ENCODE data around the gene PEAK3.

Gene PEAK3

DNA sequence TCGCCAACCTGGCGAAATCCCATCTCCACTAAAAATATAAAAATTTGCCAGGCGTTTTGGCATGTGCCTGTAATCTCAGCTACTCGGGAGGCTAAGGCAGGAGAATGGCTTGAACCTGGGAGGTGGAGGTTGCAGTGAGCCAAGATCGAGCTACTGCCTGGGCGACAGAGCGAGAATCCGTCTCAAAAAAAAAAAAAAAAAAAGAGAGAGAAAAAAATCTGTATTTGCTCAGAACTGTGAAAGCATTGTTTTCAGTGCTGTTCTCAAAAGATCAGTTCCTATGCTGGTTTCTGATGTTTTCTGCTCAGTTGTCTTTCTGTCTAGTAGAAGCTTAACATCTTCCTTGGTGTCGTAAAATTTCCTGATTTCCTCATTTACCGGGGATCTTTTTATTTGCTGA, 42.8 kb downstream of the PEAK3 start:
- no peak for DNase-seq (ENCODE audit: extremely low read depth in 1 of 2, low read depth in 1 of 2)

GRCh38 chr19:2237869-2238153, 44.2 kb downstream of the PEAK3 start:
- no peak for DNase-seq (ENCODE audit: extremely low read depth in 1 of 2, low read depth in 1 of 2)

GRCh38 chr19:2237051-2237868, 44.7 kb downstream of the PEAK3 start:
- DNase-seq (ENCODE audit: extremely low read depth in 1 of 2, low read depth in 1 of 2): no peak

DNA sequence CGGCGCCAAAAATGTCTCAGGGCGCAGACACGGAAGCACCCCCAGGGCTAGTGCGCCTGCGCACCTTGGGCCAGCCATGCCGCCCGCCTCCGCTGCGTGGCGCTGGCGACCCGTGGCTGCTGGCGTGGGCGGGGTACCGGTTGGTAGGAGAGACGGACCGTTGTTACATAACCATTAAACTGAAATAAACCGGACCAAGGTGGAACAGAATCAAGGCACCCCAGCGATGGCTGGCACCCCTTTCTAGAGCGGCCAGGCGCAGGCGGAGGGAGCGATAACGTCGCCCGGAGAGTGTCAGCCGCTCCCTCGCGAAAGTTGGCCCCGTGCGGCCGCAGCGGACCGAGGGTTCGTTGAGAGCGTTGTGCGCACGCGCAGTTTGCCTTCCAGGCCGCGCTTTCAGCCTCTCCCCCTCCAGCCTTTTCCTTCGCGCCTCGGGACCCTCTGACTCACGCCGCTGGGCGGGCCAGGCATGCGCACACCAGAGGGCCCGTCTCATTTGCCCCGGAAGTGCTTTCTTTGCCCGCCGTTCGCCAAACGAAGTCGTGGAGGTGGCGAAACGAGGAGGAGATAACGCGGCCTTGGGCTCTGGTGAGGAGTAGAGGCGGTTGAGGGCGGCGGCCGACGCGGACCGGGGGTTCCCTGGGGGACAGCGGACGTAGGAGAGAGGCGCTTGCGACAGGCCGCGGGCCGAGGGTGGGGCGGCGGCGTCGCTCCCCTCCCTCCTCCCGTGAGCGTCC, 45.5 kb downstream of the PEAK3 start, which contains the start of the genes PLEKHJ1 and SF3A2:
TSS of gene PLEKHJ1 (minus strand) at position 16 of the 737 bp plus-strand sequence. CDS start 81 bp downstream, outside the sequence.
TSS of gene SF3A2 (plus strand) at position 511 of the 737 bp plus-strand sequence. CDS start 6,595 bp downstream, outside the sequence.
- DNase-seq (ENCODE audit: extremely low read depth in 1 of 2, low read depth in 1 of 2): peak; percentile 96 to 97

- no peak for DNase-seq (ENCODE audit: extremely low read depth in 1 of 2, low read depth in 1 of 2)
Observed at GRCh38 chr19:2236064-2236313, 46.0 kb downstream of the PEAK3 start.

GRCh38 chr19:2235381-2236063, 46.5 kb downstream of the PEAK3 start:
- no peak for DNase-seq (ENCODE audit: extremely low read depth in 1 of 2, low read depth in 1 of 2)

DNA sequence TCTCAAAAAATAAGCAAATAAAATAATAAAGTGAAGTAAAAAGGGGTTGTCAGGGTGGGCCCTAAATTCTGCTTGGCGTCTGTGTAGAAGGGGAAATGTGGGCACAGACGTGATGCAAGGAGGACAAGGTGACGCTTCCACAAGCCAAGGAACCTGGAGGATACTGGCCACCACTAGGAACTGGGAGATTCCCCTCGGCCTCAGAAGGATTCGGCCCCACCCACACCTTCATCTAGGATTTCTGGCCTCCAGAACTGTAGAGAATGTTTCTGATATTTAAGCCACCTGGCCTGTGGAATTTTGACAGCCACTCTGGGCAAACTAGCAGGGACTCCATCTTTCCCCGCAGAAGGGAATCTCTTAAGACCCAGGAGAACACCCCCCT, 47.0 kb downstream of the PEAK3 start:
- DNase-seq (ENCODE audit: extremely low read depth in 1 of 2, low read depth in 1 of 2): no peak

DNA sequence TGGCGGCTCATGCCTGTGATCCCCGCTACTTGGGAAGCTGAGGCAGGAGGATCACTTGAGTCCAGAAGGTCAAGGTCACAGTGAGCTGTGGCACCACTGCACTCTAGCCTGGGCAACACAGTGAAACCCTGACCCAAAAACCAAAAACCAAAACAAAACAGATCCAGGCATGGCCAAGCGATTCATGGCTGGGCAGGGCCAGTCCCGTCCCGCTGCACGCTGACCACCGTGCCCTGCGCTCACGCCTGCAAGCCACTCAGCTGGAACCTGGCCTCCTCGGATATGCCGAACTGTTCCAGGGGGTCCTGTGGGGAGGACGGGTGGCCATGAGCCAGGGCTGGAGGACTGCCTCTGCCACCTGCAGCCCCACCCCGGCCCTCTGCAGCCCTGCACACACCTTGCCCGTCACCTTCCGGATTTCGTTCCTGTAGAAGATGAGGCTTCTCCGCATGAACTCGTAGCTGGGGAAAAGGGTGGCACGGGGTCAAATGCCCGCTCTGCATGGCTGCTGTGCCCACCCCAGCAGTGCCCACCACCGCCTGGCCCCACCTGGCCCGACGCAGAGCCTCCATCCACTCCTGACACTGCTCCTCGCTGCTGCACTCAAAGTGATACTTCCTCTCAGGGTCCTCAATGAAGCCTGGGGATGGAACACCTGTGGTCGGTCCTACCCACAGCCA, 48.2 kb downstream of the PEAK3 start:
- no peak for DNase-seq (ENCODE audit: extremely low read depth in 1 of 2, low read depth in 1 of 2)

GRCh38 chr19:2232286-2233151, 49.5 kb downstream of the PEAK3 start:
- DNase-seq (ENCODE audit: extremely low read depth in 1 of 2, low read depth in 1 of 2): no peak

GRCh38 chr19:2231621-2232221, 50.3 kb downstream of the PEAK3 start:
- no peak for DNase-seq (ENCODE audit: extremely low read depth in 1 of 2, low read depth in 1 of 2)

GRCh38 chr19:2230807-2231533, 51.0 kb downstream of the PEAK3 start:
- DNase-seq (ENCODE audit: extremely low read depth in 1 of 2, low read depth in 1 of 2): no peak

GRCh38 chr19:2230033-2230531, 51.9 kb downstream of the PEAK3 start:
- no peak for DNase-seq (ENCODE audit: extremely low read depth in 1 of 2, low read depth in 1 of 2)

DNA sequence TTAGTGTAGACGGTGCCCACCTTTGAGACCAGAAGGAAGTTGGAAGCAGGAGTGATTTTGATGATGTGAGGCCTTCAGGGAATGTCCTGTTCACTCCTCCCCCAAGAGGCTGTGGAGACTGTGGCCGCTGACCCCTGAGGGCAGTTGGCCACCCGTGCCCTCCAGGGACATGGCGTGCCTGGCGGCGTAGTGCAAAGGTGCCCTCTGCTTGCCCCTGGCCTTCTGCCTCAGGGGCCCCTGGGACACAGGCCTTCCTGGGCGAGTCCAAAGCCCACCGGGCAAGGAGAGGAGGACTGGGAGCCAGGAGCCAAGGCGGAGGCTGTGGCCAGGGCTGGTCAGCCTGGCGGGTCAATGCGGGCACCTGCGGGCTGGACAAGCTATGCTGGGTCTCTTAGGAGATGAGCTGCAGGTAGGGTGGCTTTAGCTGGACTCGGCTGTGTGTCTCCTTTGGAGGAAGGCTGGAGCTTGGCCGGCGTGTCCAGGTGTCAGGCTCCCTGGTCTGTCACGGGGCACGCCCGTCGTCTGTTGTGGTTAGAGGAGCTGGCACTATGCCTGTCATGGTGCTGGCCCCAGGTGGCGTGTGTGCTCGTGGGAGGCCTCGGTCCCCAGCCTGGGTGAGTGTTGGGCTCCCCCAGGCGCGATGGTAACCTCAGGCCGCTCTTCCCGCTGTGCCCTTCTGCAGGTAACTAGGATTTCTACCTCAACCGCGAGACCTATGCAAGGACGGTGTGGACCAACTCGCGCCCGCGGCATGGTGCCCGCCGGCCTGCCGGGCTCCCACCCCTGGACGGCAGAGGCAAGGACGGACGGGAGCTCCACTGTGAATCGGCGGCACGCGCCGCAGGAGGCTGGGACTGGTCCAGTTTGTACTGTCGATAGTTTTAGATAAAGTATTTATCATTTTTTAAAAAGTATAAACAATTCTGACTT, 52.6 kb downstream of the PEAK3 start:
- no peak for DNase-seq (ENCODE audit: extremely low read depth in 1 of 2, low read depth in 1 of 2)

- DNase-seq (ENCODE audit: extremely low read depth in 1 of 2, low read depth in 1 of 2): no peak
Observed at GRCh38 chr19:2228157-2229030, 53.6 kb downstream of the PEAK3 start.

- DNase-seq (ENCODE audit: extremely low read depth in 1 of 2, low read depth in 1 of 2): no peak
Observed at GRCh38 chr19:2227415-2228156, 54.4 kb downstream of the PEAK3 start.

- DNase-seq (ENCODE audit: extremely low read depth in 1 of 2, low read depth in 1 of 2): no peak
Observed at GRCh38 chr19:2226840-2227360, 55.1 kb downstream of the PEAK3 start.
